H1 (cell line): ENCODE measurements around the gene CIB2. TPM values are rescaled to one million over a fixed set of nuclear protein-coding genes. Genes with fewer than 3 reads are reported as not detected.

Experiments
- CTCF ChIA-PET: fragments of 300-600 bp; sonication (Branson Sonifier 250); formaldehyde crosslinking; loops from one replicate; lab custom pipeline; 2021; ENCODE audit not compliant: partially characterized antibody; lab: Charles Lee
- POLR2A ChIA-PET: fragments of 300-600 bp; sonication (Branson Sonifier 250); formaldehyde crosslinking; loops from one replicate; lab custom pipeline; 2021; ENCODE audit warnings: inconsistent platforms; ENCODE audit not compliant: partially characterized antibody; lab: Charles Lee
- DNase-seq, 2 experiments: peaks; one replicate each; pipeline versions ENCODE4 v3.0.0 to v3.0.0-alpha.2; 2010 to 2022; ENCODE audit warnings: low spot score in 2 of 2, low read depth in 1 of 2, mixed read lengths in 1 of 2
- FAIRE-seq: peaks from 2 replicates; lab custom pipeline; 2011; peaks lifted over from hg19 to GRCh38; lab: Jason Lieb, UNC
- H2AFZ ChIP-seq: 2 replicates; pipeline ENCODE4 v1.8.1; 2012; ENCODE audit warnings: low read length, inconsistent platforms
- H2AK5ac ChIP-seq: 2 replicates; pipeline ENCODE4 v1.6.1; 2013; ENCODE audit warnings: low read depth, low read length
- H2BK120ac ChIP-seq: replicated peaks from 2 replicates; pipeline ENCODE3; 2013; ENCODE audit warnings: low read depth, low read length, inconsistent platforms
- H2BK12ac ChIP-seq: 2 replicates; pipeline ENCODE4 v1.6.1; 2013; ENCODE audit warnings: low read depth, low read length
- H2BK15ac ChIP-seq: 2 replicates; pipeline ENCODE4 v1.6.1; 2013; ENCODE audit warnings: low read length
- H2BK20ac ChIP-seq: 2 replicates; pipeline ENCODE4 v1.6.1; 2013; ENCODE audit warnings: low read length
- H2BK5ac ChIP-seq: 2 replicates; pipeline ENCODE4 v1.6.1; 2013; ENCODE audit warnings: low read depth, low read length
- H3K14ac ChIP-seq: 2 replicates; pipeline ENCODE4 v1.6.1; 2013; ENCODE audit warnings: inconsistent platforms; ENCODE audit not compliant: insufficient read length
- H3K18ac ChIP-seq: 2 replicates; pipeline ENCODE4 v1.6.1; 2013; ENCODE audit warnings: low read length; ENCODE audit errors: extremely low read depth
- H3K23ac ChIP-seq: 2 replicates; pipeline ENCODE4 v1.6.1; 2013; ENCODE audit warnings: inconsistent platforms; ENCODE audit not compliant: insufficient read length
- H3K23me2 ChIP-seq: 2 replicates; pipeline ENCODE4 v1.6.1; 2013; ENCODE audit warnings: low read depth, low read length
- H3K27ac ChIP-seq: 2 replicates; pipeline ENCODE4 v1.6.1; 2011; ENCODE audit warnings: low read depth, low read length, inconsistent platforms
- H3K27me3 ChIP-seq, 4 experiments: replicated peaks in 1 of 4; 1 replicate in 1 of 4; 2 replicates in 3 of 4; pipeline versions ENCODE4 v1.6.1 to v1.8.1; 2011 to 2013; ENCODE audit warnings: low read length in 3 of 4, mild to moderate bottlenecking in 3 of 4, inconsistent platforms in 2 of 4, mixed read lengths in 2 of 4, moderate library complexity in 1 of 4; ENCODE audit not compliant: control insufficient read depth in 3 of 4, insufficient read depth in 3 of 4; ENCODE audit errors: extremely low read depth in 1 of 4
- H3K36me3 ChIP-seq, 4 experiments: 2 replicates each; pipeline versions ENCODE4 v1.6.1 to v1.8.1; 2011 to 2013; ENCODE audit warnings: mild to moderate bottlenecking in 4 of 4, low read length in 3 of 4, moderate library complexity in 2 of 4, control low read depth in 1 of 4, inconsistent platforms in 1 of 4; ENCODE audit not compliant: insufficient read depth in 4 of 4, control insufficient read depth in 2 of 4
- H3K4ac ChIP-seq: replicated peaks from 2 replicates; pipeline ENCODE3; 2013; ENCODE audit warnings: low read length, low read depth, mixed read lengths, inconsistent platforms; ENCODE audit not compliant: insufficient read length
- H3K4me1 ChIP-seq, 4 experiments: replicated peaks in 1 of 4; 1 replicate in 1 of 4; 2 replicates in 3 of 4; pipeline versions ENCODE4 v1.6.1 to v1.8.1; 2011 to 2013; ENCODE audit warnings: low read length in 3 of 4, inconsistent platforms in 2 of 4, mixed read lengths in 1 of 4; ENCODE audit not compliant: insufficient read depth in 4 of 4, control insufficient read depth in 3 of 4
- H3K4me2 ChIP-seq, 2 experiments: 2 replicates each; pipeline versions ENCODE4 v1.6.1 to v1.8.1; 2011 to 2013; ENCODE audit warnings: low read depth in 2 of 2, low read length in 2 of 2, control low read depth in 1 of 2, inconsistent platforms in 1 of 2, mild to moderate bottlenecking in 1 of 2; ENCODE audit not compliant: insufficient read depth in 1 of 2
- H3K4me3 ChIP-seq, 4 experiments: fragments of 200-600, 300-600 bp in 1 of 4; sonication (generic), shearing (Covaris generic), sonication (Bioruptor Twin) in 1 of 4; 2 replicates each; pipeline versions ENCODE4 v1.5.1 to v1.8.1; 2011 to 2016; ENCODE audit warnings: low read length in 4 of 4, low read depth in 3 of 4, control low read depth in 2 of 4, inconsistent platforms in 2 of 4, mild to moderate bottlenecking in 2 of 4, mixed read lengths in 1 of 4, moderate library complexity in 1 of 4; ENCODE audit not compliant: insufficient read depth in 2 of 4; ENCODE audit errors: extremely low read depth in 1 of 4
- H3K56ac ChIP-seq: replicated peaks from 2 replicates; pipeline ENCODE3; 2013; ENCODE audit warnings: low read depth, mild to moderate bottlenecking, mixed read lengths, low read length, inconsistent platforms; ENCODE audit not compliant: insufficient read length
- H3K79me1 ChIP-seq: 2 replicates; pipeline ENCODE4 v1.6.1; 2013; ENCODE audit warnings: low read depth, low read length, control low read depth
- H3K79me2 ChIP-seq, 2 experiments: 2 replicates each; pipeline versions ENCODE4 v1.6.1 to v1.8.1; 2012 to 2013; ENCODE audit warnings: low read length in 2 of 2, mild to moderate bottlenecking in 2 of 2, inconsistent platforms in 1 of 2; ENCODE audit not compliant: insufficient read depth in 2 of 2, control insufficient read depth in 1 of 2
- H3K9ac ChIP-seq, 4 experiments: replicated peaks in 1 of 4; 1 replicate in 1 of 4; 2 replicates in 3 of 4; pipeline versions ENCODE4 v1.6.1 to v1.8.1; 2011 to 2013; ENCODE audit warnings: low read depth in 3 of 4, low read length in 3 of 4, control low read depth in 2 of 4, mild to moderate bottlenecking in 2 of 4, moderate library complexity in 2 of 4, inconsistent platforms in 1 of 4; ENCODE audit errors: extremely low read depth in 1 of 4
- H3K9me3 ChIP-seq, 2 experiments: 2 replicates each; pipeline versions ENCODE4 v1.6.1 to v1.8.1; 2012 to 2013; ENCODE audit warnings: mild to moderate bottlenecking in 2 of 2, moderate library complexity in 2 of 2, control low read depth in 1 of 2, inconsistent platforms in 1 of 2, low read depth in 1 of 2, low read length in 1 of 2, mixed read lengths in 1 of 2; ENCODE audit not compliant: insufficient read depth in 2 of 2
- H4K20me1 ChIP-seq, 2 experiments: replicated peaks in 1 of 2; 2 replicates each; pipeline versions ENCODE3 to v1.8.1; 2011 to 2013; ENCODE audit warnings: inconsistent platforms in 2 of 2, low read length in 2 of 2, mild to moderate bottlenecking in 1 of 2; ENCODE audit not compliant: insufficient read depth in 2 of 2, control insufficient read depth in 1 of 2
- H4K5ac ChIP-seq: 2 replicates; pipeline ENCODE4 v1.6.1; 2013; ENCODE audit warnings: low read length, low read depth, mixed read lengths, inconsistent platforms; ENCODE audit not compliant: insufficient read length
- H4K8ac ChIP-seq: 2 replicates; pipeline ENCODE4 v1.8.0; 2013; ENCODE audit warnings: mild to moderate bottlenecking, moderate library complexity, low read length, inconsistent platforms; ENCODE audit not compliant: insufficient read depth; ENCODE audit errors: extremely low read depth
- H4K91ac ChIP-seq: replicated peaks from 2 replicates; pipeline ENCODE3; 2013; ENCODE audit warnings: low read length, mixed read lengths, inconsistent platforms; ENCODE audit not compliant: insufficient read length
- ATF3 ChIP-seq: IDR thresholded peaks from 2 replicates; pipeline ENCODE4 v1.6.1; 2011; ENCODE audit warnings: low read depth, mild to moderate bottlenecking, low read length; ENCODE audit not compliant: insufficient read depth
- CHD1 ChIP-seq: IDR thresholded peaks from 2 replicates; pipeline ENCODE4 v1.6.1; 2012; ENCODE audit warnings: low read depth, low read length, improper control_type of control experiment
- CHD2 ChIP-seq: IDR thresholded peaks from 2 replicates; pipeline ENCODE4 v1.6.1; 2012; ENCODE audit warnings: low read length, improper control_type of control experiment
- EGR1 ChIP-seq: IDR thresholded peaks from 2 replicates; pipeline ENCODE4 v1.6.1; 2011; ENCODE audit warnings: low read depth, low read length, borderline replicate concordance
- GABPA ChIP-seq: IDR thresholded peaks from 2 replicates; pipeline ENCODE4 v1.6.1; 2011; ENCODE audit warnings: mild to moderate bottlenecking, low read length, moderate library complexity, borderline replicate concordance; ENCODE audit not compliant: insufficient read depth
- JUND ChIP-seq: IDR thresholded peaks from 2 replicates; pipeline ENCODE4 v1.6.1; 2011; ENCODE audit warnings: mild to moderate bottlenecking, improper control_type of control experiment, low read length
- MAFK ChIP-seq: IDR thresholded peaks from 2 replicates; pipeline ENCODE4 v1.6.1; 2012; ENCODE audit warnings: low read depth, mild to moderate bottlenecking, improper control_type of control experiment, low read length
- MAX ChIP-seq: IDR thresholded peaks from 2 replicates; pipeline ENCODE4 v1.6.1; 2012; ENCODE audit warnings: inconsistent platforms
- POU5F1 ChIP-seq: IDR thresholded peaks from 2 replicates; pipeline ENCODE4 v1.6.1; 2011; ENCODE audit warnings: low read depth, mild to moderate bottlenecking, low read length, moderate library complexity
- RNF2 ChIP-seq: fragments of 200-900, 300-1000 bp; sonication (generic); IDR thresholded peaks from 2 replicates; pipeline ENCODE4 v1.7.1; 2016; ENCODE audit warnings: borderline replicate concordance, low read depth, mild to moderate bottlenecking, antibody characterized with exemption, low read length; ENCODE audit not compliant: poor library complexity, severe bottlenecking; ENCODE audit errors: missing control alignments
- SIRT6 ChIP-seq: IDR thresholded peaks from one replicate; pipeline ENCODE4 v1.7.1; 2012; ENCODE audit warnings: low read length, inconsistent platforms
- TAF1 ChIP-seq: IDR thresholded peaks from 2 replicates; pipeline ENCODE4 v1.6.1; 2011; ENCODE audit warnings: mild to moderate bottlenecking, low read depth, low read length
- TBP ChIP-seq: IDR thresholded peaks from 2 replicates; pipeline ENCODE4 v1.6.1; 2011; ENCODE audit warnings: low read depth, low read length, improper control_type of control experiment
- TEAD4 ChIP-seq: IDR thresholded peaks from 2 replicates; pipeline ENCODE4 v1.6.1; 2012; ENCODE audit warnings: low read depth, low read length, inconsistent platforms, mixed read lengths
- YY1 ChIP-seq: IDR thresholded peaks from 2 replicates; pipeline ENCODE4 v1.6.1; 2011; ENCODE audit warnings: low read depth, mild to moderate bottlenecking, low read length
- polyA plus RNA-seq, 7 experiments: library from polyadenylated mRNA; depleted of rRNA in 3 of 7; stranded (reverse) in 5 of 7; unstranded in 2 of 7; fragments of >200 nt in 5 of 7; fragments of 200-250 nt in 2 of 7; gene quantifications; 1 replicate in 5 of 7; 2 replicates in 1 of 7; 4 replicates in 1 of 7; pipeline versions ENCODE4 v1.2.1 to v1.2.3, GENCODE V29; 2011 to 2013; ENCODE audit warnings: missing spikeins in 2 of 7, mixed read lengths in 2 of 7
- total RNA-seq: library from RNA; stranded (reverse); fragmentation: NEBNext Ultra II Directional; extraction: Animal tissue kit (Norgen Biotek cat#: 25700); gene quantifications from 2 replicates; pipeline ENCODE4 v1.2.1, GENCODE V29; 2021

Gene CIB2
- total and polyA plus RNA-seq, 2 of the 8 experiments (the other 6 are each of a cell fraction or from before 2014, with no cell fraction given) = 41.5 to 45.8 TPM

- Histone ChIP-seq H3K4ac (no peak overlapping the region), H3K9me3 (no peaks in the 10 kb centered on the region), H3K36me3 (no peaks in the 10 kb centered on the region), H3K23ac (no peak overlapping the region), H2BK5ac (no peak overlapping the region), H3K4me1 (peaks cover 4 to 19% (median 14%) of the 10 kb centered on the region in 4 experiments; a peak in 6 of 7 replicates), H3K9ac (no peak overlapping the region), H4K20me1 (peaks cover 0 to 6% of the 10 kb centered on the region in 2 experiments), H3K23me2 (no peaks in the 10 kb centered on the region), H4K8ac (no peak overlapping the region), H2BK20ac (no peak overlapping the region), H2BK15ac (no peak overlapping the region), H3K79me2 (peaks cover 0 to 47% of the 10 kb centered on the region in 2 experiments; a peak in 3 of 4 replicates), H4K91ac (no peak overlapping the region), H3K27me3 (no peaks in the 10 kb centered on the region; a peak in 1 of 7 replicates), H3K27ac (no peak overlapping the region), H3K14ac (no peak overlapping the region), H3K56ac (no peak overlapping the region), H2AFZ (no peak overlapping the region), H2BK12ac (no peak overlapping the region), H2BK120ac (no peak overlapping the region), H3K79me1 (peaks cover 10% of the 10 kb centered on the region), H3K4me2 (no peak overlapping the region), H3K4me3 (no peak overlapping the region), H4K5ac (no peak overlapping the region), H3K18ac (no peak overlapping the region), H2AK5ac (no peak overlapping the region)
- FAIRE-seq (no peak), DNase-seq (no peak)
- ChIA-PET CTCF (interaction anchor here (0.5 to 3.0 kb wide), 6 partner anchors 9 to 178 kb away, joined by 3 to 9 read pairs (median 3); partner anchors contain the start of gene CIB2), POLR2A (interaction anchor here (2.0 kb wide), 1 partner anchor 9 kb away, joined by 4 read pairs; no protein-coding TSS in a partner anchor)
- no peak for TF ChIP-seq TEAD4
- TF ChIP-seq GABPA = no peak
- no peak for TF ChIP-seq ATF3
- TF ChIP-seq TBP = no peak
- TF ChIP-seq MAX = no peak
- TF ChIP-seq RNF2 = no peak
- TF ChIP-seq POU5F1 = no peak
- TF ChIP-seq TAF1 = no peak
- TF ChIP-seq CHD1 = no peak
- TF ChIP-seq JUND = no peak
- no peak for TF ChIP-seq CHD2
- TF ChIP-seq SIRT6 = no peak
- no peak for TF ChIP-seq EGR1
- TF ChIP-seq YY1 = no peak
- TF ChIP-seq MAFK = no peak
Measured at GRCh38 chr15:78063217-78063616, 68.0 kb downstream of the CIB2 start.
